ENCODE data around the gene VRK3. TPM values are rescaled to one million over a fixed set of nuclear protein-coding genes. Genes with fewer than 3 reads are reported as not detected.
A peak's percentile ranks its signal among the peaks of the same experiment; 100 is the strongest.

Gene VRK3
- total RNA-seq, 6 experiments from 2014 or later: 30.2 to 33.9 (median 32.7) TPM

DNA sequence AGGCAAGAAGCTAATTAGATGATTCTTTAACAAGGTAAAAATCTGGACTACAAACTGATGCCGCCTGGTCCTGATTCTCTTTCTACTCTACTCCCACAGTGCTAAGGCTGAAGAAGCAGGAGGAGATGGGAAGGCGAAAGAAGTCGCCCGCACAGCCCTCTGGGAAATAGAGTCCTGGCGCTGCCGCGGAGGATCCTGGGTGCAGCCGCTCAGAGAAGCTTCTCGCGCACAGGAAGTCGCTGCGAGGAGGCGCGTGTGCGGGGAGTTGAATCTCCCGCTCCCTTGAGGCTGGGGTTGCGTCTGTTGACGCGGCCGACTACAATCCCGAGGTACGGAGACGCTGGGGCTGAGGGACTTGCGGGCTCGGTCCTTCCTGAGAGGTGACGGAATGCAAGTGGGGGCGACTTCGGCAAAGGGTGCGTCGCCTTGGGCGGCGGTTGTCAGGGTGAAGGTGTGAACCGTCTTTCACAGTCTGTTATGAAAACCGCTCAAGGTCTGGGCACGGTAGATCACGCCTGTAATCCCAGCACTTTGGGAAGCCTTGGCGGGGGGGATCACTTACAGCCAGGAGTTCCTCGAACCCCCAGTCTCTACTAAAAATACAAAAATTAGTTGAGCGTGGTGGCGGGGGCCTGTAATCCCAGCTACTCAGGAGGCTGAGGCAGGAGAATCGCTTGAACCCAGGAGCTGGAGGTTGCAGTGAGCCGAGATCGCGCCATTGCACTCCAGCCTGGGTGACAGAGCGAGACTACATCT, 800 bp upstream of the VRK3 start, which contains the start of gene ZNF473:
Gene ZNF473, plus strand, starts transcription at position 212 of the 756 bp plus-strand sequence. CDS start 5,078 bp downstream, outside the sequence.
- peak within 1 kb of the TSS; percentile 99 for H3K4me3 Mint-ChIP-seq
- peak; percentile 94 for DNase-seq
- TF ChIP-seq CTCF (IDR thresholded peaks at IDR 0.05): no peak
- peak within 1 kb of the TSS; percentile 100 for H3K27ac Mint-ChIP-seq
- H3K36me3 Mint-ChIP-seq (ENCODE audit: low read depth): peaks cover 25% of the 10 kb centered on the region
- H3K9me3 Mint-ChIP-seq: peaks cover 7% of the 10 kb centered on the region
- H3K27me3 Mint-ChIP-seq (ENCODE audit: insufficient read depth): peaks cover 6% of the 10 kb centered on the region; the same call in 1 of the 2 replicates
- H3K4me1 Mint-ChIP-seq (ENCODE audit: low read depth): peaks cover 37% of the 10 kb centered on the region

GRCh38 chr19:50024719-50025021, 502 bp downstream of the VRK3 start:
- Mint-ChIP-seq H3K36me3 (ENCODE audit: low read depth) (peaks cover 24% of the 10 kb centered on the region), H3K9me3 (peaks cover 7% of the 10 kb centered on the region), H3K27ac (peak overlapping the region; percentile 100), H3K27me3 (ENCODE audit: insufficient read depth) (peaks cover 6% of the 10 kb centered on the region; the same call in 1 of the 2 replicates), H3K4me1 (ENCODE audit: low read depth) (peaks cover 37% of the 10 kb centered on the region), H3K4me3 (peak overlapping the region; percentile 99)
- no peak for DNase-seq
- no peak for TF ChIP-seq CTCF (IDR thresholded peaks at IDR 0.05)

GRCh38 chr19:50022823-50023222, 2.3 kb downstream of the VRK3 start:
- Mint-ChIP-seq H3K4me3 (no peak overlapping the region), H3K9me3 (peaks cover 7% of the 10 kb centered on the region), H3K4me1 (ENCODE audit: low read depth) (peaks cover 37% of the 10 kb centered on the region), H3K27ac (peak overlapping the region; percentile 46), H3K36me3 (ENCODE audit: low read depth) (peaks cover 26% of the 10 kb centered on the region), H3K27me3 (ENCODE audit: insufficient read depth) (peaks cover 6% of the 10 kb centered on the region; the same call in 1 of the 2 replicates)
- DNase-seq: no peak
- no peak for TF ChIP-seq CTCF (IDR thresholded peaks at IDR 0.05)

- H3K9me3 Mint-ChIP-seq: no peaks in the 10 kb centered on the region
- peaks cover 5% of the 10 kb centered on the region; the same call in 1 of the 2 replicates for H3K27me3 Mint-ChIP-seq (ENCODE audit: insufficient read depth)
- no peak for DNase-seq
- H3K27ac Mint-ChIP-seq: no peak overlapping the region; the same call in 1 of the 2 replicates
- TF ChIP-seq CTCF (IDR thresholded peaks at IDR 0.05): no peak
- H3K36me3 Mint-ChIP-seq (ENCODE audit: low read depth): peaks cover 26% of the 10 kb centered on the region
- no peak overlapping the region for H3K4me3 Mint-ChIP-seq
- peaks cover 20% of the 10 kb centered on the region for H3K4me1 Mint-ChIP-seq (ENCODE audit: low read depth)
These were observed 4.7 kb downstream of the VRK3 start for GRCh38 chr19:50020481-50020880.

GRCh38 chr19:50016225-50016807, 8.9 kb downstream of the VRK3 start:
- H3K4me1 Mint-ChIP-seq (ENCODE audit: low read depth): no peaks in the 10 kb centered on the region
- peaks cover 38% of the 10 kb centered on the region for H3K36me3 Mint-ChIP-seq (ENCODE audit: low read depth)
- H3K9me3 Mint-ChIP-seq: no peaks in the 10 kb centered on the region
- no peak overlapping the region for H3K27ac Mint-ChIP-seq
- no peak for TF ChIP-seq CTCF (IDR thresholded peaks at IDR 0.05)
- H3K4me3 Mint-ChIP-seq: no peak overlapping the region
- H3K27me3 Mint-ChIP-seq (ENCODE audit: insufficient read depth): peaks cover 2% of the 10 kb centered on the region; the same call in 1 of the 2 replicates
- DNase-seq: no peak
